Activated CD4-positive, CD25-positive, alpha-beta regulatory T cell treated with anti-CD3 and anti-CD28 coated beads, Interleukin-2, amount 50 U/mL, for 16 hours (primary cell): ENCODE results near the gene PCDHGB4.
"Not testable (repeated sequence)": the region's sequence is repeated elsewhere in the genome, so short reads cannot be mapped to it uniquely, and the experiment has no call there.

Experiments
- DNase-seq: peaks from one replicate; pipeline ENCODE4 v3.0.0-alpha.2; 2020; ENCODE audit warnings: low read depth, low spot score

The PCDHGB4 gene

GRCh38 chr5:141366016-141366896, 21.2 kb upstream of the PCDHGB4 start:
- no peak for DNase-seq

GRCh38 chr5:141369994-141370848, 17.3 kb upstream of the PCDHGB4 start, which contains the start of gene PCDHGB3:
Gene PCDHGB3, plus strand, starts transcription at chr5:141370242. Its CDS starts 153 bp downstream, at chr5:141370395.
- DNase-seq: no peak

- no peak for DNase-seq
Observed at GRCh38 chr5:141371572-141372475, 15.7 kb upstream of the PCDHGB4 start.

- DNase-seq: no peak
Observed at GRCh38 chr5:141373673-141374317, 13.7 kb upstream of the PCDHGB4 start, which contains the start of gene PCDHGA6. Gene PCDHGA6, plus strand, starts transcription at chr5:141373891. Its CDS starts 193 bp downstream, at chr5:141374084.

GRCh38 chr5:141374627-141375026, 12.9 kb upstream of the PCDHGB4 start:
- DNase-seq: no peak

GRCh38 chr5:141375444-141376155, 11.9 kb upstream of the PCDHGB4 start:
- DNase-seq: not testable (repeated sequence)

- no peak for DNase-seq
Observed at GRCh38 chr5:141382469-141383294, 4.8 kb upstream of the PCDHGB4 start, which contains the start of gene PCDHGA7. Gene PCDHGA7, plus strand, starts transcription at chr5:141382742. Its CDS starts 158 bp downstream, at chr5:141382900.

GRCh38 chr5:141383345-141383744, 4.2 kb upstream of the PCDHGB4 start:
- no peak for DNase-seq

GRCh38 chr5:141384471-141385267, 2.8 kb upstream of the PCDHGB4 start:
- no peak for DNase-seq

- no peak for DNase-seq
Observed at GRCh38 chr5:141388661-141389060, 1.2 kb downstream of the PCDHGB4 start.

GRCh38 chr5:141389153-141390042, 1.9 kb downstream of the PCDHGB4 start:
- no peak for DNase-seq

GRCh38 chr5:141392429-141393198, 5.1 kb downstream of the PCDHGB4 start, which contains the start of gene PCDHGA8:
Gene PCDHGA8, plus strand, starts transcription at chr5:141392633. Its CDS starts 181 bp downstream, at chr5:141392814.
- no peak for DNase-seq

- DNase-seq: no peak
Observed at GRCh38 chr5:141393267-141393666, 5.8 kb downstream of the PCDHGB4 start.

- not testable (repeated sequence) for DNase-seq
Observed at GRCh38 chr5:141394401-141395187, 7.1 kb downstream of the PCDHGB4 start.
